Ovary (tissue), 3 donors: ENCODE data around the gene IQSEC1.

ENCODE experiments used
- CTCF ChIP-seq, 3 donors: fragments of 450-650 bp in 2 of 3; fragments of 200-600 bp in 1 of 3; IDR thresholded peaks; one replicate each; pipeline versions ENCODE4 v1.5.1 to v1.8.0; 2016 to 2022; ENCODE audit warnings: antibody characterized with exemption in 3 of 3, mild to moderate bottlenecking in 1 of 3
- EP300 ChIP-seq: sonication (generic); formaldehyde crosslinking; IDR thresholded peaks from one replicate; pipeline ENCODE4 v1.6.1; 2017; ENCODE audit warnings: antibody characterized with exemption
- POLR2A ChIP-seq: fragments of 450-650 bp; IDR thresholded peaks from one replicate; pipeline ENCODE4 v1.6.1; 2017; ENCODE audit warnings: antibody characterized with exemption, mild to moderate bottlenecking, moderate library complexity
- donor health status: DM: no; HTN: no; CAD: no.

DNA sequence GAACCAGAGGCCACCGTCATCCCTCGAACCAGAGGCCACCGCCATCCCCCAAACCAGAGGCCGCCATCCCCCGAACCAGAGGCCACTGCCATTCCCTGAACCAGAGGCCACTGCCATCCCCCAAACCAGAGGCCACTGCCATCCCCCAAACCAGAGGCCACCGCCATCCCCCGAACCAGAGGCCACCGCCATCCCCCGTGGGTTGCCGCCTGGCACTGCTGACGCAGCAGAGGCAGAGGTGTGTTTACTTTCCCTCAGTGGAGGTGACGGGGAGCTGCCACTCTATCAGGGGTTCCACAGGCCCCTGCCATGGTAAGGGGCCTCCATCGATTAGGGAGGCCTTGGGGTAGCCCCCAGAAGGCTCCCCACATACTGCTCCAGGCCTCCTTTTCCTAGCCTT, 1.5 kb downstream of the IQSEC1 start:
- TF ChIP-seq CTCF (IDR thresholded peaks at IDR 0.05) (no peak), EP300 (no peak), POLR2A (no peak)
